ENCODE results near the gene CSF2RB.

CSF2RB gene

DNA sequence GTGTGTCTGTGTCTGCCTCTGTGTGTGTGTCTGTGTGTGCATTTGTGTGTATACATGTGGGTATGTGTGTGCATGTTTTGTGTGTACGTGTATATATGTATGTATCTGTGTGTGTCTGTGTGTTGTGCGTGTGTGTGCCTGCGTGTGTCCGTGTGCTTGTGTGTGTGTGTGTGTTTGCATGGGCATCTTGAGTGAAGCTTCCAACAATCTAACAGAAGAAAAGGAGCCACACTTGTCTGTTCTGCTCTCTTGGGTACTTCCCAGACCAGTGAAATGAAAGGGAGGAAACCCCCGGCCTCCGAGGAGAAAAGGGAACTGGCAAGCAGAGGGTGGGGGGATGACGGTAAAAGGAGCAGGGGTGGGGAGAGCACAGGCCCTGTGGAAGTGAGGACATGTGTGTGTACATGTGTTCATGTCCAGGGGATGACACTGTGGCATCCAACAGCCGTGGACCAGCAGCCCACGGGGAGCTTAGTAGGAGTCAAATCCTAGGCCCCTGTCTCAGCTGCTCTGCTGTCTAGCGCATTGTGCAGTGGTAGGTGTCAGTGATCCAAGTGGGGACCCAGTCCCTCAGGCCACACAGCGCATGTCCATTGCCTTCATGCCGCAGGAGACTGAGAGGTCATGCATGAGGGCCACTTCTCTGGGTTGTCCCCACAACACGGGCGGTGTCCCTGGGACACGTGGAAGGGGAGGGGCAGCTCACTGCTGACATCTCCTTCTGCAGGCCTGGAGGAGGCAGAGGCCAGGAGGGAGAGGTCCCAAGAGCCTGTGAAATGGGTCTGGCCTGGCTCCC, 8.1 kb downstream of the CSF2RB start:
- DNase-seq (ENCODE audit: low read depth in 3 of 3) = no peak

- no peak for DNase-seq (ENCODE audit: low read depth in 3 of 3)
Observed at GRCh38 chr22:36922105-36922608, 8.7 kb downstream of the CSF2RB start.

DNA sequence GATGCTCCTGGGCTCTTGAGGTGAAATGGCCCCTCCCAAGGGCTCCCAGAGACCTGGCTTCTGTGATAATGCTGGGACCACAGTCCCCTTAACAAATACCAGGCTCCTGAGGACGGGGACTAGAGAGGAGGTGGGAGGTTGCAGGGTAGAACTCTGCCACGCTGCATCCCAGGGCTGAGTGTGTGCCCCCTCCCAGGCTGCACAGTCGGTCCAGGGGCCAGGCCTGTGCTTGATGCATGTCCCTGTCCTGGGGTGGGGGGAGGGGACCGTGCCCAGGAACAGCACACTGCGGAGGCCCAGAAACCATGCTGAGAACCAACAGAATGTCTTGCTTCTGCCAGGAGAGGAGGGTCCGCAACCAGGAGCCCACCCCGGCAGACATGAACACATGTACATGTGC, 9.3 kb downstream of the CSF2RB start:
- DNase-seq (ENCODE audit: low read depth in 3 of 3) = no peak

GRCh38 chr22:36923131-36923788, 9.8 kb downstream of the CSF2RB start:
- no peak for DNase-seq (ENCODE audit: low read depth in 3 of 3)

DNA sequence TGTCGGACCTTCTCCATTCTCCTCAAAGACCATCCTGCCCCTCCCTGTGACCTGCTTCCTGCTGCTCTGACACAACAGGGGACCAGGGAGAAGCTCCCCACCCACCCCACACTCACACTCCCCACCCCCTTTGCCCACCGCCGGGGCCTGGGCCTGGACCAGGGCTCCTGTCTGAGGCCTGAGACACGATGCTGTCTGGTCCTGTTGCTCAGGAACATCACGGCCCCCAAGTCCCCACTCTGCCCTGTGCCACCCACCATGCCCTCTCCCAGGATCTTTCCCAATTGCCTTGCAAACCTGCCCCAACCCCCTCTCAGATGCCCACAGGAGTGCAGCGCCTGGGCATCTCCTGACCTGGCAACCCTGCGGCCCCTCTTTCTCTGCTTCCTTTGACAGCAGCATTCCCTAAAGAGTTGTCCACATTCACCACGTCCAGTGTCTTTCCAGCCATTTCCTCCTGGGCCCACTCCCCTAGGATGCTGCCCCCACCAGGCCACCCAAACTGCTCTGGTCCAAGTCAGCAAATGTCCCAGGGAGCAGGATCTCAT, 10.8 kb downstream of the CSF2RB start:
- no peak for DNase-seq (ENCODE audit: low read depth in 3 of 3)

DNA sequence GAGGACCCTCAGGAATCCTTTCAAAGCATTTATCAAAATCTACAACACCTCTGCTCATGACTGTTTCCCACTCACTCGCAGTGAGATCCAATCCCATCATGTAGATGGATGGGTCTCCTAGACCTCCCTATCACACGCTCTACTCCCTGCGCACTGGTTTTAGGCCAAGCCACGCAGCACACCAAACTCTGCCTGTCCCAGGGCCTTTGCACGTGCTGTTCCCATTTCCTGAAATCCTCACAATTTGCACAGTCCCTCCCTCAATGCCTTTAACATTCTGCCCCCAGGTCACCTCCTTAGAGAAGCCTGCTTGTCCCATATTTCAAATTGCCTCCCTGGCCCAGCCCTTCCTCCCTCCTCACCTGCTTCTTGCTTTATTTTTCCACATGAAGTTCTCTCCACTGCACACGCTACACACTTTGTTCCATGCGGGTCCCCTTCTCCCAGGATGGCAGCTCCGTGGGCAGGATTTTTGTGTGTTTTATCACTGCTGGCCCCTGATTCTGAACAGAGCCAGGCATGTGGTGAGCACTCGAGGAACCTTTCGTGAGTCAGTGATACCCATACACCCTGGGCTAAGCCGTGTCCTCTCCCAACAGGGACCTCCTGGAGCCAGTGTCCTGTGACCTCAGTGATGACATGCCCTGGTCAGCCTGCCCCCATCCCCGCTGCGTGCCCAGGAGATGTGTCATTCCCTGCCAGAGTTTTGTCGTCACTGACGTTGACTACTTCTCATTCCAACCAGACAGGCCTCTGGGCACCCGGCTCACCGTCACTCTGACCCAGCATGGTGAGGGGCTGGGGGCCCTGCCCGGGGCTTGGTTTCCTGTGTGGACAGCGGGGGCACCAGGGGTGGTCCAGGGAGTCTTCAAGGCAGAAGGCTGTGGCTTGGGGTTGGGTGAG, 12.2 kb downstream of the CSF2RB start:
- no peak for DNase-seq (ENCODE audit: low read depth in 3 of 3)

- DNase-seq (ENCODE audit: low read depth in 3 of 3) = no peak
Observed at GRCh38 chr22:36926309-36926708, 12.9 kb downstream of the CSF2RB start.

GRCh38 chr22:36926721-36927435, 13.4 kb downstream of the CSF2RB start:
- DNase-seq (ENCODE audit: low read depth in 3 of 3) = no peak

- DNase-seq (ENCODE audit: low read depth in 3 of 3) = no peak
Observed at GRCh38 chr22:36927671-36928070, 14.2 kb downstream of the CSF2RB start.

- no peak for DNase-seq (ENCODE audit: low read depth in 3 of 3)
Observed at GRCh38 chr22:36928196-36928595, 14.8 kb downstream of the CSF2RB start.

DNA sequence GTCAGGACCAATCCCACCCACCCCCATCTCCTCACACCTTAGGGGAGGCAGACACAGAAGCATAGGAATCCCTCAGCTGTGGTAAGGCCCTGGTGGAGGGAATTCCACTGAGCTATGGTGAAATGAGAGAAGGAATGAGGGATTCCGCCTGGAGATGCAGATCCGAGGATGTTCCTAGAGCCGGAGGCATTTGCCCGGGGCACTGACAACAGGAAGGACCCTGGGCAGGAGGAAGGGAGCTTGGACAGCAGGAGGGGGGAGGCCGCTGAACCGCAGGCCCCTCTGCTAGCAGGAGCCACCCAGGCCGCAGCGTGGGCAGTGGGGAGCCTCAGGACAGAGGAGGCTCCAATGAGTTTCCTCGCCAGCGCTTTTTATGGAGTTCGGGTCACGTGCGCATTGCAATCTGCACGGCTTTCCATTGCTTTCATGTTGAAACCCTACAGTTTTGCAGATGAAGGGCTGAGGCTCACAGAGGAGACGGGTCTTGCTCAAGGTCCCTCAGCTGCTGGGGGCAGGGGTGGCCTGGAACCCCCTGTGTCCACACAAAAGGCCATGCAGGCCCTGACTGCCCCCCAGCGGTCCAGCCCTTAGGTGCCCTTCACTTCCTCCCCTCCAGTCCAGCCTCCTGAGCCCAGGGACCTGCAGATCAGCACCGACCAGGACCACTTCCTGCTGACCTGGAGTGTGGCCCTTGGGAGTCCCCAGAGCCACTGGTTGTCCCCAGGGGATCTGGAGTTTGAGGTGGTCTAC, 15.5 kb downstream of the CSF2RB start:
- DNase-seq (ENCODE audit: low read depth in 3 of 3) = no peak

DNA sequence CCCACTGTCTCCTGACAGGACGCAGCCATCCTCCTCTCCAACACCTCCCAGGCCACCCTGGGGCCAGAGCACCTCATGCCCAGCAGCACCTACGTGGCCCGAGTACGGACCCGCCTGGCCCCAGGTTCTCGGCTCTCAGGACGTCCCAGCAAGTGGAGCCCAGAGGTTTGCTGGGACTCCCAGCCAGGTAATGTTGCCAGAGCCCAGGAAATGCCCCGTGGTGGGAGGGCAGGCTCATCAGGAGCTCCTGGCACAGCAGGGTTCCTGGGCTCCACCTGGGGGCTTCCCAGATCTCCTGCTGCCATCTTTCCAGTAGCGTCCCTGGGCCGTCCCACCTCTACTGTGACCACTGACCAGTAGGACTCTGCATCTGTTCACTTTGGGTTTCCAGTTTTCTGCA, 16.2 kb downstream of the CSF2RB start:
- no peak for DNase-seq (ENCODE audit: low read depth in 3 of 3)

GRCh38 chr22:36930041-36930935, 16.9 kb downstream of the CSF2RB start:
- DNase-seq (ENCODE audit: low read depth in 3 of 3) = no peak

DNA sequence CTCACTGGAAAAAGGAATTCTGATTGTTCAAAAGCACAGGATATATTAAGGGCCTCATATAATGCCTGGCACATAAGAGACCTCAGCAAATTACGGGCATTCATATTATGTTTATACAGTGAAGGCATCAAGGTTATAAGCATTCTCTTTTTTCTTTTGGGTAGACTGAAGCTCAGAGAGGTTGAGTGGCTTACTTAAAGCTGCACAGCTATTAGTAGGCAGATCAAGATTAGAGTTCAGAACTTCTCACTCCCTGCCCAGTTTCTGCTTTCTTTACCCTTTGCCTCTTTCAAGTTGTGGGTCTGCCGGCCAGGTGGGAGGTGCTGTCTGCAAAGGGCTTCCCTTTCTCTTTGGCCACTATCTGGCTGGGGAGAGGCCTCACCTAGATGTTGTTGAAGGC, 18.0 kb downstream of the CSF2RB start:
- no peak for DNase-seq (ENCODE audit: low read depth in 3 of 3)

GRCh38 chr22:36933629-36934417, 20.4 kb downstream of the CSF2RB start:
- no peak for DNase-seq (ENCODE audit: low read depth in 3 of 3)

- DNase-seq (ENCODE audit: low read depth in 3 of 3) = no peak
Observed at GRCh38 chr22:36934418-36935312, 21.2 kb downstream of the CSF2RB start.

- DNase-seq (ENCODE audit: low read depth in 3 of 3) = no peak
Observed at GRCh38 chr22:36935313-36935610, 21.8 kb downstream of the CSF2RB start.

- no peak for DNase-seq (ENCODE audit: low read depth in 3 of 3)
Observed at GRCh38 chr22:36935694-36936093, 22.3 kb downstream of the CSF2RB start.
